Measurements from ENCODE around the gene CYB5RL.

The CYB5RL gene

GRCh38 chr1:54156201-54156600, 43.6 kb downstream of the CYB5RL start:
- DNase-seq: no peak

- DNase-seq: no peak
Observed at GRCh38 chr1:54153535-54154439, 46.0 kb downstream of the CYB5RL start.

- no peak for DNase-seq
Observed at GRCh38 chr1:54152696-54153095, 47.1 kb downstream of the CYB5RL start, which contains the start of gene CDCP2. TSS of gene CDCP2 (minus strand) at chr1:54153000. CDS start at chr1:54152922, 78 bp downstream.

- no peak for DNase-seq
Observed at GRCh38 chr1:54151013-54151412, 48.8 kb downstream of the CYB5RL start.
